ENCODE data around the gene IRAK4. TPM values are rescaled to one million over a fixed set of nuclear protein-coding genes. Genes with fewer than 3 reads are reported as not detected.

The IRAK4 gene
- total RNA-seq, 1 experiment from 2014 or later: 22.9 TPM

- DNase-seq (ENCODE audit: low read depth, low spot score): no peak
- in situ Hi-C loops (cut with HindIII; ENCODE audit: low pct_unique_long_range_greater_than_20kb, low sequenced_read_pairs): no loop called here
Measured at GRCh38 chr12:43815416-43815815, 56.7 kb downstream of the IRAK4 start.

GRCh38 chr12:43816168-43816567 is 57.4 kb downstream of the IRAK4 start:
- in situ Hi-C loops (cut with HindIII; ENCODE audit: low pct_unique_long_range_greater_than_20kb, low sequenced_read_pairs): no loop called here
- DNase-seq (ENCODE audit: low read depth, low spot score): no peak

- no peak for DNase-seq (ENCODE audit: low read depth, low spot score)
- in situ Hi-C loops (cut with HindIII; ENCODE audit: low pct_unique_long_range_greater_than_20kb, low sequenced_read_pairs): no loop called here
Measured at GRCh38 chr12:43824207-43824775, 65.5 kb downstream of the IRAK4 start.

GRCh38 chr12:43826681-43827080 is 67.9 kb downstream of the IRAK4 start:
- in situ Hi-C loops (cut with HindIII; ENCODE audit: low pct_unique_long_range_greater_than_20kb, low sequenced_read_pairs): no loop called here
- DNase-seq (ENCODE audit: low read depth, low spot score): no peak

- in situ Hi-C loops (cut with HindIII; ENCODE audit: low pct_unique_long_range_greater_than_20kb, low sequenced_read_pairs): no loop called here
Measured at GRCh38 chr12:43827093-43827492, 68.3 kb downstream of the IRAK4 start.

GRCh38 chr12:43832463-43833168 is 73.9 kb downstream of the IRAK4 start:
- DNase-seq (ENCODE audit: low read depth, low spot score): no peak
- in situ Hi-C loops (cut with HindIII; ENCODE audit: low pct_unique_long_range_greater_than_20kb, low sequenced_read_pairs): no loop called here

More at GRCh38 chr12:43827093-43827492, 68.3 kb downstream of the IRAK4 start:
- DNase-seq (ENCODE audit: low read depth, low spot score): no peak

- in situ Hi-C loops (cut with HindIII; ENCODE audit: low pct_unique_long_range_greater_than_20kb, low sequenced_read_pairs): no loop called here
- no peak for DNase-seq (ENCODE audit: low read depth, low spot score)
Measured at GRCh38 chr12:43835264-43835655, 76.5 kb downstream of the IRAK4 start.

- peak; percentile 56 for DNase-seq (ENCODE audit: low read depth, low spot score)
- in situ Hi-C loops (cut with HindIII; ENCODE audit: low pct_unique_long_range_greater_than_20kb, low sequenced_read_pairs): no loop called here
Measured at GRCh38 chr12:43835656-43836474, 77.1 kb downstream of the IRAK4 start, which contains the start of gene TMEM117. TMEM117 (plus strand) TSS chr12:43836081.

- DNase-seq (ENCODE audit: low read depth, low spot score): peak; percentile 97
- in situ Hi-C loops (cut with HindIII; ENCODE audit: low pct_unique_long_range_greater_than_20kb, low sequenced_read_pairs): no loop called here
Measured at GRCh38 chr12:43836475-43836989, 77.8 kb downstream of the IRAK4 start.

Other genes with a start within 250 kb of the IRAK4 start
- gene ADAMTS20, start 206.7 kb upstream of the IRAK4 start, total RNA-seq (2014; rRNA removed; shearing (Covaris generic)): 0.18 and 0.24 TPM in 2 replicates
- 11.5 and 19.0 TPM in 2 replicates for gene PUS7L, start 161 bp upstream of the IRAK4 start, total RNA-seq (2014; rRNA removed; shearing (Covaris generic))
- gene TWF1, start 47.4 kb downstream of the IRAK4 start, total RNA-seq (2014; rRNA removed; shearing (Covaris generic)): 372 and 390 TPM in 2 replicates
- 55.8 and 62.6 TPM in 2 replicates for gene TMEM117, start 77.1 kb downstream of the IRAK4 start, total RNA-seq (2014; rRNA removed; shearing (Covaris generic))

Data from SK-MEL-5 (cell line).